Subcutaneous preadipocyte (primary cell): Measurements from ENCODE around the gene PLSCR1. TPM values are rescaled to one million over a fixed set of nuclear protein-coding genes. Genes with fewer than 3 reads are reported as not detected.

ENCODE experiments used
- small RNA-seq: library from RNA; depleted of rRNA; stranded (forward); fragments of <200 nt; gene quantifications from one replicate; pipeline ENCODE3, GENCODE V24; 2012
- total RNA-seq: library from RNA; depleted of rRNA; stranded (reverse); fragments of >200 nt; gene quantifications from 2 replicates; pipeline ENCODE4 v1.2.3, GENCODE V29; 2012

PLSCR1 gene, protein sequence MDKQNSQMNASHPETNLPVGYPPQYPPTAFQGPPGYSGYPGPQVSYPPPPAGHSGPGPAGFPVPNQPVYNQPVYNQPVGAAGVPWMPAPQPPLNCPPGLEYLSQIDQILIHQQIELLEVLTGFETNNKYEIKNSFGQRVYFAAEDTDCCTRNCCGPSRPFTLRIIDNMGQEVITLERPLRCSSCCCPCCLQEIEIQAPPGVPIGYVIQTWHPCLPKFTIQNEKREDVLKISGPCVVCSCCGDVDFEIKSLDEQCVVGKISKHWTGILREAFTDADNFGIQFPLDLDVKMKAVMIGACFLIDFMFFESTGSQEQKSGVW
- total RNA-seq, result 36.4 and 40.3 TPM in 2 replicates

GRCh38 chr3:146544002-146544928 is at the start of gene PLSCR1:
PLSCR1 (minus strand) TSS chr3:146544607; CDS start chr3:146536552, 8,055 bp downstream.

DNA sequence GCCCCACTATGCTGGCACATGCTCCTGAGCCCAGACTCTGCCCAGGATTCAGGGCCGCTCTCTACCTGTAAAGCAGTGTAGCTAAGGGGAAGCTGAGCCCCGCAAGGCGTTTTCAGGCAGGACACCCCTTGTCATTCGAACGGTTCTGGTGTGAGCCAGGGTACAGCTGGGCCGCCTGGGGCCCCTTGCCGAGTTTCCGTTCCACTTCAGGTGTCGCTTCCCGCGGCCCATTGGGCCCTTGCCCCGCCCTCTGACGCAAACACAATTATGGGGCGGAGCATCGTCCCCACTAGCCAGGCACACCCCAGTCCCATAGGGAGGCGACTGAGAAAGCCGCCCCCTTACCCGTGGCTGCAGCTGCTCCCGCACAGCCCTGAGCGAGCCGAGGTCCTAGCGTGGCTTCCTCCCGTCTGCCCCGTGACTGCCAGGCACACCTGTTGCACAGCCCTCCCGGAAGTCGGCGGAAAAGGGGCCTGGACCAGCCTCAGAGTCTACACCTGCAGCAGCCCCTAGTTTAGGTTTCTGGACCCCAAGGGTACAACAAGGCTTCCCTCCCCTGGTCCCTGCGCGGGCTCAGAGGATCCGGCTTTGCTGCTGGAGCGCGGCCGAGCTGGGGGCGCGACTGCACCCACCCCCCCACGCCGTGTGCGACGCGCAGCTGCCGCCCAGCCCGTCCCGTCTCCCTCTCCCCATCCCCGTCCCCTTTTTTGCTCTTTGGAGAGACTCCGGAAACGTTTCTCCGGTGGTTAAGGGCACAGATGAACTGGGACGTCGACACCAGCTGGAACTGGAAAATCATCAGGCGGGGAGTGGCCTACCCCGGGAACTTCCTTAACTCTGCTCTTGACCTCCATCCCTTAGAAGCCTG is 75.0 kb downstream of the PLSCR1 start, which contains the start of gene PLSCR2:
Gene PLSCR2, minus strand, starts transcription at position 412 of the 868 bp plus-strand sequence. CDS start 9,657 bp downstream, outside the sequence.

Small RNA genes within 50 kb of the gene (small RNA-seq; reads per million reads assigned to genes)
- gene RNU6-428P, result 0.08 reads per million

Other genes with a start within 250 kb of the PLSCR1 start
- not detected in 2 replicates for gene PLSCR2, start 75.0 kb downstream of the PLSCR1 start, total RNA-seq
- gene PLSCR5, start 60.7 kb upstream of the PLSCR1 start, total RNA-seq, result not detected in 2 replicates